SK-N-SH (cell line): ENCODE measurements around the gene MMP3.

Experiments
- GATA2 ChIP-seq: sonication (generic); formaldehyde crosslinking; IDR thresholded peaks from 2 replicates; pipeline ENCODE4 v1.5.0; 2020; ENCODE audit warnings: mild to moderate bottlenecking, missing genetic modification reagents
- POLR2AphosphoS5 ChIP-seq: IDR thresholded peaks from 2 replicates; pipeline ENCODE4 v1.6.1; 2012; ENCODE audit warnings: low read depth, low read length
- RFX5 ChIP-seq: IDR thresholded peaks from 2 replicates; pipeline ENCODE4 v1.6.1; 2012; ENCODE audit warnings: mild to moderate bottlenecking, improper control_type of control experiment, low read length
- RXRA ChIP-seq: IDR thresholded peaks from 2 replicates; pipeline ENCODE4 v1.4.0; 2012; ENCODE audit warnings: low read depth, mild to moderate bottlenecking, borderline replicate concordance
- TCF12 ChIP-seq: IDR thresholded peaks from 2 replicates; pipeline ENCODE4 v1.4.0; 2012
- TEAD4 ChIP-seq: IDR thresholded peaks from 2 replicates; pipeline ENCODE4 v1.4.0; 2012; ENCODE audit warnings: mild to moderate bottlenecking, borderline replicate concordance; ENCODE audit not compliant: insufficient read depth
- TF ChIP-seq, protein P1 (sequence below): fragments of 200-600 bp; sonication (generic); IDR thresholded peaks from 2 replicates; pipeline ENCODE4 v1.6.1; 2017; ENCODE audit warnings: antibody characterized with exemption, mild to moderate bottlenecking, moderate library complexity

DNA sequence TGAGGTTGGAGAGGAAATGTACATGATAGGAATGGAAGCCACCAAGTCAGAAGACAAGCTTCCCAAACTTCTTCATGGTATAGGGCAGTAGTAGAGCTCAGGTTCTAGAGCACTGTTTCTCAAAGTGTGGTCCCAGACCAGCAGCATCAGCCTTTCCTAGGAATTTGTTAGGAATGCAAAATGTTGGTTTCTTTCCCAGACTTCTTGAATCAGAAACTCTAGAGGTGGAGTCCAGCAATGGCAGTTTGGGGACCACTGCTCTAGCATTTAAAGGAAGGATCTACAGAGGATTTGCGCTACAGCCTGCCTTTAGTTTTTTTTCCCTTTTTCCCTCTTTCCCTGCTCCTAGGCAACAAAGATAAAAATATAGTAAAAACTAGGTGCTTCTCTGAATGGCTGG is 48.3 kb upstream of the MMP3 start:
- TF ChIP-seq, protein P1, sequence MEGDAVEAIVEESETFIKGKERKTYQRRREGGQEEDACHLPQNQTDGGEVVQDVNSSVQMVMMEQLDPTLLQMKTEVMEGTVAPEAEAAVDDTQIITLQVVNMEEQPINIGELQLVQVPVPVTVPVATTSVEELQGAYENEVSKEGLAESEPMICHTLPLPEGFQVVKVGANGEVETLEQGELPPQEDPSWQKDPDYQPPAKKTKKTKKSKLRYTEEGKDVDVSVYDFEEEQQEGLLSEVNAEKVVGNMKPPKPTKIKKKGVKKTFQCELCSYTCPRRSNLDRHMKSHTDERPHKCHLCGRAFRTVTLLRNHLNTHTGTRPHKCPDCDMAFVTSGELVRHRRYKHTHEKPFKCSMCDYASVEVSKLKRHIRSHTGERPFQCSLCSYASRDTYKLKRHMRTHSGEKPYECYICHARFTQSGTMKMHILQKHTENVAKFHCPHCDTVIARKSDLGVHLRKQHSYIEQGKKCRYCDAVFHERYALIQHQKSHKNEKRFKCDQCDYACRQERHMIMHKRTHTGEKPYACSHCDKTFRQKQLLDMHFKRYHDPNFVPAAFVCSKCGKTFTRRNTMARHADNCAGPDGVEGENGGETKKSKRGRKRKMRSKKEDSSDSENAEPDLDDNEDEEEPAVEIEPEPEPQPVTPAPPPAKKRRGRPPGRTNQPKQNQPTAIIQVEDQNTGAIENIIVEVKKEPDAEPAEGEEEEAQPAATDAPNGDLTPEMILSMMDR = no peak
- TF ChIP-seq RFX5 (no peak), GATA2 (no peak), TCF12 (no peak), TEAD4 (no peak), POLR2AphosphoS5 (no peak), RXRA (no peak)
